ENCODE results near the gene OR1M1.

The OR1M1 gene

GRCh38 chr19:9075064-9075949 is 11.6 kb upstream of the OR1M1 start:
- peak; percentile 77 for DNase-seq (ENCODE audit: low spot score)

GRCh38 chr19:9076901-9077300 is 10.0 kb upstream of the OR1M1 start:
- no peak for DNase-seq (ENCODE audit: low spot score)

GRCh38 chr19:9078651-9079050 is 8.2 kb upstream of the OR1M1 start:
- DNase-seq (ENCODE audit: low spot score) = no peak

GRCh38 chr19:9107375-9107774 is 20.5 kb downstream of the OR1M1 start, which contains the start of gene OR7G2:
TSS of gene OR7G2 (minus strand) at chr19:9107475. CDS start at chr19:9103243, 4,232 bp downstream.
- DNase-seq (ENCODE audit: low spot score) = no peak

GRCh38 chr19:9109959-9110358 is 23.1 kb downstream of the OR1M1 start:
- DNase-seq (ENCODE audit: low spot score) = no peak

- no peak for DNase-seq (ENCODE audit: low spot score)
Observed at GRCh38 chr19:9115307-9115813, 28.5 kb downstream of the OR1M1 start, which contains the start of gene OR7G1. TSS of gene OR7G1 (minus strand) at chr19:9115763. CDS start at chr19:9115763, 0 bp downstream.

GRCh38 chr19:9116547-9116946 is 29.7 kb downstream of the OR1M1 start:
- no peak for DNase-seq (ENCODE audit: low spot score)

- DNase-seq (ENCODE audit: low spot score) = no peak
Observed at GRCh38 chr19:9126900-9127405, 40.1 kb downstream of the OR1M1 start, which contains the start of gene OR7G3. TSS of gene OR7G3 (minus strand) at chr19:9126950. CDS start at chr19:9126950, 0 bp downstream.

- no peak for DNase-seq (ENCODE audit: low spot score)
Observed at GRCh38 chr19:9128171-9128570, 41.3 kb downstream of the OR1M1 start.

- no peak for DNase-seq (ENCODE audit: low spot score)
Observed at GRCh38 chr19:9130965-9131364, 44.1 kb downstream of the OR1M1 start.

- DNase-seq (ENCODE audit: low spot score) = no peak
Observed at GRCh38 chr19:9132422-9132821, 45.6 kb downstream of the OR1M1 start.

GRCh38 chr19:9139609-9140158 is 52.8 kb downstream of the OR1M1 start:
- no peak for DNase-seq (ENCODE audit: low spot score)

GRCh38 chr19:9140159-9140874 is 53.5 kb downstream of the OR1M1 start, which contains the start of gene ZNF317:
TSS of gene ZNF317 (plus strand) at chr19:9140397. CDS start at chr19:9156017, 15,620 bp downstream.
- peak; percentile 92 for DNase-seq (ENCODE audit: low spot score)

GRCh38 chr19:9144920-9145319 is 58.1 kb downstream of the OR1M1 start:
- no peak for DNase-seq (ENCODE audit: low spot score)
